K562 (cell line): ENCODE data around the gene OR2V2. TPM values are rescaled to one million over a fixed set of nuclear protein-coding genes. Genes with fewer than 3 reads are reported as not detected.

ENCODE experiments used
- CHD7 ChIP-seq: fragments of 200-600 bp; sonication (generic); IDR thresholded peaks from one replicate; pipeline ENCODE4 v1.6.1; 2012; ENCODE audit warnings: mild to moderate bottlenecking, low read depth, low read length, inconsistent platforms
- CREB1 ChIP-seq, 2 experiments: sonication (generic) in 1 of 2; formaldehyde crosslinking in 1 of 2; IDR thresholded peaks; 2 replicates each; pipeline versions ENCODE4 v1.6.1 to v1.8.0; 2012 to 2022; ENCODE audit warnings: inconsistent platforms in 1 of 2, mild to moderate bottlenecking in 1 of 2, missing genetic modification reagents in 1 of 2, moderate library complexity in 1 of 2
- EZH2 ChIP-seq: IDR thresholded peaks from 2 replicates; pipeline ENCODE4 v1.6.1; 2012; ENCODE audit warnings: low read depth, mild to moderate bottlenecking, inconsistent platforms, low read length, borderline replicate concordance
- MAFF ChIP-seq: IDR thresholded peaks from 2 replicates; pipeline ENCODE4 v1.6.1; 2012; ENCODE audit warnings: low read length, improper control_type of control experiment
- MBD2 ChIP-seq: sonication (generic); IDR thresholded peaks from 2 replicates; pipeline ENCODE4 v1.6.1; 2016; ENCODE audit warnings: low read depth, borderline replicate concordance
- NR3C1 ChIP-seq: sonication (generic); formaldehyde crosslinking; IDR thresholded peaks from 2 replicates; pipeline ENCODE4 v1.8.1; 2022; ENCODE audit warnings: missing genetic modification reagents
- TEAD1 ChIP-seq, 2 experiments: fragments of 450-650 bp in 1 of 2; sonication (generic) in 1 of 2; formaldehyde crosslinking; IDR thresholded peaks; 2 replicates each; pipeline versions ENCODE4 v1.4.0 to v1.8.0; 2020 to 2022; ENCODE audit warnings: mild to moderate bottlenecking in 2 of 2, missing genetic modification reagents in 1 of 2
- ZNF41 ChIP-seq: fragments of 250-450 bp; sonication (Bioruptor Pico); conservative IDR thresholded peaks from 2 replicates; pipeline ENCODE4 v1.4.0; 2020; ENCODE audit warnings: mild to moderate bottlenecking
- polyA plus RNA-seq, 8 experiments: library from polyadenylated mRNA; depleted of rRNA in 4 of 8; stranded (reverse) in 5 of 8; unstranded in 3 of 8; fragments of >200 nt; fragmentation: Nextera tagmentation in 2 of 8; fragmentation: Illumina TruSeq in 1 of 8; extraction: Ambion mirVana in 2 of 8; extraction: Trizol in 1 of 8; gene quantifications; 2 replicates each; pipeline versions ENCODE4 v1.2.1 to v1.2.3, GENCODE V29; 2011 to 2014; ENCODE audit warnings: inconsistent platforms in 1 of 8, missing spikeins in 1 of 8
- total RNA-seq, 7 experiments: library from RNA; depleted of rRNA in 6 of 7; stranded (reverse); fragments of >200 nt in 6 of 7; fragmentation: Illumina TruSeq in 2 of 7; extraction: Trizol in 2 of 7; gene quantifications; 2 replicates each; pipeline versions ENCODE4 v1.2.1 to v1.2.3, GENCODE V29; 2011 to 2021; ENCODE audit warnings: low replicate concordance in 1 of 7

Gene OR2V2
- total and polyA plus RNA-seq, 9 of the 15 experiments (the other 6 are each of a cell fraction or from before 2014, with no cell fraction given): 0.01 TPM; not detected in 8

- TF ChIP-seq EZH2: no peak
- no peak for TF ChIP-seq NR3C1 (CRISPR knock-in tag)
- no peak for TF ChIP-seq TEAD1 (CRISPR knock-in tag; IDR thresholded peaks at IDR 0.05)
- 0 out of 2 replicates have a peak, but pooled peaks have one; percentile 41 for TF ChIP-seq CREB1 (IDR thresholded peaks at IDR 0.05)
- TF ChIP-seq CREB1 (CRISPR knock-in tag; IDR thresholded peaks at IDR 0.05): 0 out of 2 replicates have a peak, but pooled peaks have one; percentile 14
- peak; percentile 40; the same call in 1 of the 2 replicates for TF ChIP-seq MBD2
- no peak for TF ChIP-seq CHD7
- no peak for TF ChIP-seq ZNF41 (CRISPR knock-in tag)
- 0 out of 2 replicates have a peak, but pooled peaks have one; percentile 0 for TF ChIP-seq MAFF
Observed at GRCh38 chr5:181107699-181108098, 39.7 kb upstream of the OR2V2 start (continued).
